ENCODE results near the gene BRMS1.
"Not testable (repeated sequence)": the region's sequence is repeated elsewhere in the genome, so short reads cannot be mapped to it uniquely, and the experiment has no call there.

The BRMS1 gene

DNA sequence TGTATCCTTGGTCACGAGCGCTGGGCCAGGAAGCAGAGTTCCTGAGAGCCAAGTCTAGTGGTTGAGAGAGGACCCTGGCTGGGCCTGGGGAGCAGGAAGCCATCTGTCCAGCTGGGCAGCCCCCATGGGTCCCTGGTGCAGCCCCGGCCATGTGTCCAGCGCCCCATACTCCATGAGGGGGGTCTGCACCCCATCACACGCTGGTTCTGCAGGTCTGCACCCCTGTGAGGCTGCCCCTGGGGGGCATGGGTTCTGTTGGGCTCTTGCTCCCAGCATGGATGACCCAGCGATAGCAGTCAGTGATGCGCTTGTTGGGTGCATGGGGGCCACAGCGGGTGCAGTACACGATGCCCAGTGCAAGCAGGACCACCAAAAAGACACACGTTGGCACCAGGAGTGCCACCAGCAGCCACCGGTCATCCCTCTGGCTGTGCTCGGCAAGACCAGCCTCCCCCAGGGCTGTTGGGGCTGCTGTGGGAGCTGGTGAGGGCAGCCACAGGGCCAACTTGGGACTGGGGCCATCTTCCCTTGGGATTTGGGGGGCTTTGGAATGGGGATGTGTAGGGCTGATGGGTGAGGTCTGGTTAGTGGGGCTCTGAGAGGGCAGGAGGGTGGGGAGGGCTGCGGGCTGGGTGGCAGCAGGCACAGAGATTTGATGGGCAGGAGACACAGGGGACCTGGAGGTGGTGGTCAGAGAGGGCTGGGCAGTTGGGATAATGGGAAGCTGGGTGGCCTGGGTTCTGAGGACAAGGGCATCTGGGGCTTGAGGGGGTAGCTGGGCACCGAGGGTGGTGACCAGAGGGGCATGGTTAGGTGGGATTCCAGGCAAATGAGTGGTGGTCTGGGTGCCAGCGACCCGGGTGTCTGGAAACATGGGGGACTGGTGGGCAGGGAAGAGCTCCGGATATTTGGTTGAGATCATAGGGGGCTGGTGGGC, 30.1 kb downstream of the BRMS1 start:
- Histone ChIP-seq H3K4me1 (ENCODE audit: control insufficient read depth, insufficient read depth, low read length, poor library complexity, severe bottlenecking) (peaks cover 32% of the 10 kb centered on the region), H3K9me3 (ENCODE audit: control insufficient read depth, low read length) (no peaks in the 10 kb centered on the region), H3K27ac (ENCODE audit: insufficient read depth, low read length, poor library complexity, severe bottlenecking) (no peak overlapping the region), H3K4me3 (ENCODE audit: insufficient read depth, low read depth, low read length, poor library complexity, severe bottlenecking) (no peak overlapping the region), H3K36me3 (ENCODE audit: control insufficient read depth, insufficient read depth, low read length) (no peaks in the 10 kb centered on the region), H3K27me3 (replicated peaks; ENCODE audit: control insufficient read depth, insufficient read depth, low read length, poor library complexity, severe bottlenecking) (no peaks in the 10 kb centered on the region)
- DNase-seq = no peak

DNA sequence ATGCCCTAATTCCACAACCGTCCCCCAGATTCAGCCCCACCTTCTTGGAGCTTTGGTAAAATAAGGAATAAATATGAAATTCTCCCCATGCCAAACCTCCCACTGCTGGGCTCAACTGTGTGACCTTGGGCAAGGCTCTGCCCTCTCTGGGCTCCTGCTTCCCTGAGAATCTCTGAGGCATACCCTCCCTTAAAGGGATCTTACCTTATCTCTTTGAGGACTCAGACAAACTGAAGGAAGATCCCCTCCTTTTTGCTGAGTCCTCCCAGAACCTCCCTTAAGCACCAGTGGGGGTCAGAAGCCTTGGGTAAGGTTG, 30.8 kb downstream of the BRMS1 start:
- no peak for DNase-seq
- H3K4me3 ChIP-seq (ENCODE audit: insufficient read depth, low read depth, low read length, poor library complexity, severe bottlenecking) = no peak overlapping the region
- H3K27ac ChIP-seq (ENCODE audit: insufficient read depth, low read length, poor library complexity, severe bottlenecking) = no peak overlapping the region
- peaks cover 32% of the 10 kb centered on the region for H3K4me1 ChIP-seq (ENCODE audit: control insufficient read depth, insufficient read depth, low read length, poor library complexity, severe bottlenecking)
- no peaks in the 10 kb centered on the region for H3K36me3 ChIP-seq (ENCODE audit: control insufficient read depth, insufficient read depth, low read length)
- H3K27me3 ChIP-seq (replicated peaks; ENCODE audit: control insufficient read depth, insufficient read depth, low read length, poor library complexity, severe bottlenecking) = no peaks in the 10 kb centered on the region
- H3K9me3 ChIP-seq (ENCODE audit: control insufficient read depth, low read length) = no peaks in the 10 kb centered on the region

DNA sequence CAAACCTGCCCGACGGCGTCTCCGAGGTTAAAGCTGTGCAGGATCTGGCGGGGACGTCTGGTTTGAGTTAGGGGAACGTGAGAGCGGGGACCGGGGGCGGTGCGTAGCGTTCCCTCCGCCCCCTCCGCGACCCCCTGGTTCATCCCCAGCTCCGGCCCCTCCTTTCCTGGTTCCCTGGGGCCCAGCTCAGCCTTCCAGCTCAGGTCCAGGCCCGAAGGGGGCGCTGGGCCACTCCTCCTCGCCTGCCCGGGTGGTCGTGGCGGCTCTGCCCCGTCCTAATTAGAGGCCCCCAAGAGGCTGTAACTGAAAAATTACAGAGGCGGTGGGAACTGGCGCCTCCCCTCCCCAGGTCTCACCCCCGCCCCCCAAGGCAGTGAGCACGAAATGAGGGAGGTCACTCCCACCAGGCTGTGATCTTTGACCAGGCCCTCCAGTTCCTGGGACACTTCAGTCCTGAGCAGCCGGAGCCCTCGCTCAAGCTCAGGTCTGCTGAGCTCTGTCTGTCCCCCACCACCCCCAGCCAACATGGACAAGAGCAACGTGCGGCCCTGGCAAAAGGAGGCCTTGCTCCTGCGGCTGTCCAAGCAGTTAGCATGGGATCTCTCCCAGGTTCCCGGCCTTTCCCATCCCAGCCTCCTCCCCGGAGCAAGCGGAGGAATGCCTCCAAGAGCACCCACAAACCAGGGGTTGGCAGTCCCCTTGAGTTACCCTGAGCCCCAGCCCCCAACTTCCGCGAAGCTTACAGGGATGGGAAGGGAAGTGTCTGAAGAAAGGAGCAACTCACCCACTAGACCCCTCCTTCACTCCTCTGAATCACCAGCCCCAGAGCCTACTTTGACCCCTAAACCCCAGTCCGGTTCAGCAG, 31.4 kb downstream of the BRMS1 start:
- Histone ChIP-seq H3K9me3 (ENCODE audit: control insufficient read depth, low read length) (no peaks in the 10 kb centered on the region), H3K4me1 (ENCODE audit: control insufficient read depth, insufficient read depth, low read length, poor library complexity, severe bottlenecking) (peaks cover 26% of the 10 kb centered on the region), H3K27ac (ENCODE audit: insufficient read depth, low read length, poor library complexity, severe bottlenecking) (peak overlapping the region; percentile 72), H3K27me3 (replicated peaks; ENCODE audit: control insufficient read depth, insufficient read depth, low read length, poor library complexity, severe bottlenecking) (no peaks in the 10 kb centered on the region), H3K36me3 (ENCODE audit: control insufficient read depth, insufficient read depth, low read length) (no peaks in the 10 kb centered on the region), H3K4me3 (ENCODE audit: insufficient read depth, low read depth, low read length, poor library complexity, severe bottlenecking) (peak overlapping the region; percentile 53)
- DNase-seq = no peak

DNA sequence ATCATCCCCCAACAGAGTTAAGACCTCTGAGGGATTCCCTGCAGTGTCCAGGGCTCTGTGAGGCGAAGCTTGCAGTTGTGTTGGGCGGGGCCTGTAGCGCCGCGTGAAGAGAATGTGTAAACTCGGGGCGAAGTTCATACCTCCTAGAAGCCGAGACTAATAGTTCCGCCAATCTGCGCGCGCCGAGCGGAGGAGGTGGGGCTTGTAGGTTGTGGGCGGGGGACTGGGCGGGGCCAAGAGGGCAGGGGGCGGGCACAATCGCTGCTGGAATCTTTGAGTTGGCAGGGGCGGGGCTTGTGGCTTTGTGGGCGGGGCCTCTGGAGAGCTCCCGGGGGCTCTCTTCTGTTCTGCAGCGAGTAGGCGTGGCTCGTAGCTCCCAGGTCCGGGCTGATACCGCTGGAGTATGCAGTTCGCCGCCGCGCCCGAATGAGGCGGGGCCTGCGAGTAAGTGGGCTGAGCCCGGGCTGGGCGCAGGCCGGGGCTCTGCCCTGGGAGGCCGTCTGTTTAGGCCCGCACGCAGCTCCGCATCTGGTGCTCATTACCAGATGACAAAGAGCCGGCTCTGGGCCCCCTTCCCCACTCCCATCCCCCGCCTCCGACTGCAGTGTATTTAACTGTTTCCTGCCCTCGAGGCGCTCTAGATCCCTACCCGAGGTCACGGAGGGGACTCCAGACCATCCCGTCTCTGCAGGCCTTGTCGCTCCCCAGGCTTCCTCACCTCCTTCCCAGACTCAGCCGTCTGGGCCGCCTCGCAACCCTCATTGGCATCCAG, 32.2 kb downstream of the BRMS1 start:
- peak; percentile 96 to 99 (median 99) for DNase-seq
- H3K36me3 ChIP-seq (ENCODE audit: control insufficient read depth, insufficient read depth, low read length) = no peaks in the 10 kb centered on the region
- peak overlapping the region; percentile 74 for H3K27ac ChIP-seq (ENCODE audit: insufficient read depth, low read length, poor library complexity, severe bottlenecking)
- H3K4me1 ChIP-seq (ENCODE audit: control insufficient read depth, insufficient read depth, low read length, poor library complexity, severe bottlenecking) = peaks cover 18% of the 10 kb centered on the region
- no peaks in the 10 kb centered on the region for H3K27me3 ChIP-seq (replicated peaks; ENCODE audit: control insufficient read depth, insufficient read depth, low read length, poor library complexity, severe bottlenecking)
- H3K9me3 ChIP-seq (ENCODE audit: control insufficient read depth, low read length) = no peaks in the 10 kb centered on the region
- peak overlapping the region; percentile 53 for H3K4me3 ChIP-seq (ENCODE audit: insufficient read depth, low read depth, low read length, poor library complexity, severe bottlenecking)

DNA sequence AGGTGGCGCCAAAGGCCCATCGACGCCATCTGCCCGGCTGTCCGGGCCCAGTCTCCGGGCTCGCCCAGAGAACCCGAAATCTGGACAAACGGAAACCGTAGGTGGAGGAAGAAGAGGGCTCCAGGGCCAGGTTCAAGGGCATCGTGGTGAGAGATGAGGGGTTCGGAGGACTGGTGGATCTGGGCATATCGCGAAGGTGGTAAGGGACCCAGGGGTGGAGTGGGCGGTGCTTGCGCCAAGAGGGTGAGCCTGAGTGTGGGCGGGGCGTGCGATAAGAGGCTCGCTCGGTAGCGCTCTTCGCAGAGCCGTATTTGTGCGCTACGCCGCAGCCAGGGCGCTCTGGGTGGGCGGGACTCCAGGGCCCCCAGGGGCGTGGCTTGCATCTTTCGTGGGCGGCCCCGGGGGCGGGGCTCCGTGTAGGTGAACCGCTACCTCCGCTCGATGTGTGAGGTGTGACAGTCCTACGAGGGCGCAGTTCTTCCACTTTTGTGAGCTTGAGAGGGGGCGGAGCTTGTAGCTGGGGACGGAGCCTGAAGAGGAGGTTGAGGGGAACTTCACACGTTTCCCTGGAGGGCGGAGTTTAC, 32.8 kb downstream of the BRMS1 start:
- Histone ChIP-seq H3K27ac (ENCODE audit: insufficient read depth, low read length, poor library complexity, severe bottlenecking) (peak overlapping the region; percentile 74), H3K36me3 (ENCODE audit: control insufficient read depth, insufficient read depth, low read length) (no peaks in the 10 kb centered on the region), H3K27me3 (replicated peaks; ENCODE audit: control insufficient read depth, insufficient read depth, low read length, poor library complexity, severe bottlenecking) (no peaks in the 10 kb centered on the region), H3K9me3 (ENCODE audit: control insufficient read depth, low read length) (no peaks in the 10 kb centered on the region), H3K4me1 (ENCODE audit: control insufficient read depth, insufficient read depth, low read length, poor library complexity, severe bottlenecking) (peaks cover 12% of the 10 kb centered on the region), H3K4me3 (ENCODE audit: insufficient read depth, low read depth, low read length, poor library complexity, severe bottlenecking) (peak overlapping the region; percentile 63)
- peak; percentile 92 to 98 (median 97) for DNase-seq

DNA sequence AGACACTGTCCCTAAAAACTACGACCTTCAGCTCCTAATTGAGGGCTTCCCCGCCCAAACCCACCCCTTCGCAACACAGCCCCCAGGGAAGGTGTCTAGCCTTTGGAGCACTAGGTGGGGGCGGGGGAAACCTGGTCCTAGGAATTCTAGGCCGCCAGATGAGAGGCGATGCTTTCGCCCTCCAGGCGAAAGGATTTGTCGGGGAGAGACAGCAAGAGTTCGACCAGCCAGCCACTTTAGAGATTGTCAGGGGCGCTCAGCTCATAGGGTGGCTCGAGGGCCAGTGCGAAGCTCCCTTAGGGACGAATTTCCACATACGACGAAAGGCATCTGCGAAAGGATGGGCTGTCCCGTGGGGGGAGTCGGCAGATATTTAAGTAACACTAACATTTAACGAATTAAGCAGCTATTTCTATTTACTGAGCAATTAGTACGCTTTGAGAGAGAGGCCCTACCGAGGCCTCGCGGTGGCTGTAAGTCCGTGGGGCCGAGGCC, 33.4 kb downstream of the BRMS1 start:
- Histone ChIP-seq H3K4me1 (ENCODE audit: control insufficient read depth, insufficient read depth, low read length, poor library complexity, severe bottlenecking) (peaks cover 12% of the 10 kb centered on the region), H3K27ac (ENCODE audit: insufficient read depth, low read length, poor library complexity, severe bottlenecking) (peak overlapping the region; percentile 74)

DNA sequence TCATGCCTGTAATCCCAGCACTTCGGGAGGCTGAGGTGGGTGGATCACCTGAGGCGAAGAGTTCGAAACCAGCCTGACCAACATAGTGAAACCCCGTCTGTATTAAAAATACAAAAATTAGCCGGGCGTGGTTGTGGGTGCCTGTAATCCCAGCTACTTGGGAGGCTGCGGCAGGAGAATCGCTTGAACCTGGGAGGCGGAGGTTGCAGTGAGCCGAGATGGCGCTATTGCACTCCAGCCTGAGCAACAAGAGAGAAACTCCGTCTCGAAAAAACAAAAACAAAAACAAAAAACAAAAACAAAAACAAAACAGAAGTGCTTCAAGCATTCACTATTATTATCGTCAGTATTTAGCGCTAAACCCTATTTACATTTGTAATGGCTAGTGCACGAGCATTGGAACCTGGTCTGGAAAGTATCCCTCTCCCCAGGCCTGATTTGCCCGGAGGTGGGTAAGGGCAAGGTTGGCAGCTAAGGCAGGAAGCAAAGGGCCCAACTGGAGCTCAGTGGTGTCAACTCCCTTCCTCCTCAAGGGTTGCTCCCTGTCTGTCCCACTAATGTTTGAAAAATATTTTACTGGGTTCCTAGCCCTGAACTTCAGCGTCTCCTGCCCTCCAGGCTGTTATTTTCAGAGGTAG, 34.0 kb downstream of the BRMS1 start:
- H3K27ac ChIP-seq (ENCODE audit: insufficient read depth, low read length, poor library complexity, severe bottlenecking); H3K4me3 ChIP-seq (ENCODE audit: insufficient read depth, low read depth, low read length, poor library complexity, severe bottlenecking); H3K36me3 ChIP-seq (ENCODE audit: control insufficient read depth, insufficient read depth, low read length); DNase-seq; H3K9me3 ChIP-seq (ENCODE audit: control insufficient read depth, low read length); H3K27me3 ChIP-seq (replicated peaks; ENCODE audit: control insufficient read depth, insufficient read depth, low read length, poor library complexity, severe bottlenecking): not testable (repeated sequence)
- peaks cover 12% of the 10 kb centered on the region for H3K4me1 ChIP-seq (ENCODE audit: control insufficient read depth, insufficient read depth, low read length, poor library complexity, severe bottlenecking)

More for the DNA sequence above, 33.4 kb downstream of the BRMS1 start:
- H3K27me3 ChIP-seq (replicated peaks; ENCODE audit: control insufficient read depth, insufficient read depth, low read length, poor library complexity, severe bottlenecking) = no peaks in the 10 kb centered on the region
- no peaks in the 10 kb centered on the region for H3K9me3 ChIP-seq (ENCODE audit: control insufficient read depth, low read length)
- DNase-seq = no peak
- H3K36me3 ChIP-seq (ENCODE audit: control insufficient read depth, insufficient read depth, low read length) = no peaks in the 10 kb centered on the region
- peak overlapping the region; percentile 63 for H3K4me3 ChIP-seq (ENCODE audit: insufficient read depth, low read depth, low read length, poor library complexity, severe bottlenecking)

DNA sequence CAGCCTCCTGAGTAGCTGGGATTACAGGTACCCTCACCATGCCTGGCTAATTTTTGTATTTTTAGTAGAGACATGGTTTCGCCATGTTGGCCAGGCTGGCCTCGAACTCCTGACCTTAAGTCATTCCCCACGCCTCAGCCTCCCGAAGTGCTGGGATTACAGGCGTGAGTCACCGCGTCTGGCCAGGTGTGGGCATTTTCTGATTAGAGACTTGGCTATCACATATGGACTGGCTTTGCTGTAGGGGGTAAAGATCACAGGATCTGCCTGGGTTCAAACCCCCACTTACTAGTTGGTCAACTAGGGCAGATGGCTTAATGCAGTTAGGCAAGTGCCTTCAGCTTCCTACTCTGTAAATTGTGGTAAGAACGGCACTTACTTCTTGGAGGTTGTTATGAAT, 34.6 kb downstream of the BRMS1 start:
- Histone ChIP-seq H3K27ac (ENCODE audit: insufficient read depth, low read length, poor library complexity, severe bottlenecking) (no peak overlapping the region), H3K27me3 (replicated peaks; ENCODE audit: control insufficient read depth, insufficient read depth, low read length, poor library complexity, severe bottlenecking) (no peaks in the 10 kb centered on the region), H3K36me3 (ENCODE audit: control insufficient read depth, insufficient read depth, low read length) (no peaks in the 10 kb centered on the region), H3K9me3 (ENCODE audit: control insufficient read depth, low read length) (no peaks in the 10 kb centered on the region), H3K4me1 (ENCODE audit: control insufficient read depth, insufficient read depth, low read length, poor library complexity, severe bottlenecking) (peaks cover 12% of the 10 kb centered on the region), H3K4me3 (ENCODE audit: insufficient read depth, low read depth, low read length, poor library complexity, severe bottlenecking) (no peak overlapping the region)
- no peak for DNase-seq

DNA sequence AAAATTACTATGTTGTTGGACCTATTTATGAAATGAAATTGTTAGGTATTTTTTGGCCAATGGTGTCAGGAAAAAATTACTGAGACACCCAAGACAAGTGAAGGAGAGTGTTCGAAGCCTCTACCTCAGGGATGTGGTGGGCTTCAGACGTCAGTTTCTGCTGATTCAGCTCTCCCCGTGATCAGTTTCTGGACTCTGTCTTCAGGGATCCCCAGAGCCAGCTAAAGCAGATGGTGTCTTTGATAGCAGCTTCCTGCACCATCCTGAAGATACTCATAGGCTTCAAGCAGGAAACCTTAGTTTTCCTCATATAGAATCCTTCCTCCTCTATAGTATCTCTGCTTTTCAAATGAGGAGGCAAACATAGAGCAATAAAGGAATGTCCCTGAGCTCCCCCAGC, 35.4 kb downstream of the BRMS1 start:
- no peak for DNase-seq
- Histone ChIP-seq H3K4me1 (ENCODE audit: control insufficient read depth, insufficient read depth, low read length, poor library complexity, severe bottlenecking) (peaks cover 12% of the 10 kb centered on the region), H3K27ac (ENCODE audit: insufficient read depth, low read length, poor library complexity, severe bottlenecking) (no peak overlapping the region), H3K9me3 (ENCODE audit: control insufficient read depth, low read length) (no peaks in the 10 kb centered on the region), H3K27me3 (replicated peaks; ENCODE audit: control insufficient read depth, insufficient read depth, low read length, poor library complexity, severe bottlenecking) (no peaks in the 10 kb centered on the region), H3K36me3 (ENCODE audit: control insufficient read depth, insufficient read depth, low read length) (no peaks in the 10 kb centered on the region), H3K4me3 (ENCODE audit: insufficient read depth, low read depth, low read length, poor library complexity, severe bottlenecking) (no peak overlapping the region)

All from effector memory CD4-positive, alpha-beta T cell (primary cell).